NCI-H2227 treated with DMSO at 0.1 percent for 48 hours (cell line): ENCODE results near the gene WNT5B.

Source experiments
- DNase-seq: peaks from one replicate; lab custom pipeline; 2025; lab: John Stamatoyannopoulos, UW

The WNT5B gene

GRCh38 chr12:1630133-1630826, 1.2 kb downstream of the WNT5B start:
- DNase-seq = no peak

DNA sequence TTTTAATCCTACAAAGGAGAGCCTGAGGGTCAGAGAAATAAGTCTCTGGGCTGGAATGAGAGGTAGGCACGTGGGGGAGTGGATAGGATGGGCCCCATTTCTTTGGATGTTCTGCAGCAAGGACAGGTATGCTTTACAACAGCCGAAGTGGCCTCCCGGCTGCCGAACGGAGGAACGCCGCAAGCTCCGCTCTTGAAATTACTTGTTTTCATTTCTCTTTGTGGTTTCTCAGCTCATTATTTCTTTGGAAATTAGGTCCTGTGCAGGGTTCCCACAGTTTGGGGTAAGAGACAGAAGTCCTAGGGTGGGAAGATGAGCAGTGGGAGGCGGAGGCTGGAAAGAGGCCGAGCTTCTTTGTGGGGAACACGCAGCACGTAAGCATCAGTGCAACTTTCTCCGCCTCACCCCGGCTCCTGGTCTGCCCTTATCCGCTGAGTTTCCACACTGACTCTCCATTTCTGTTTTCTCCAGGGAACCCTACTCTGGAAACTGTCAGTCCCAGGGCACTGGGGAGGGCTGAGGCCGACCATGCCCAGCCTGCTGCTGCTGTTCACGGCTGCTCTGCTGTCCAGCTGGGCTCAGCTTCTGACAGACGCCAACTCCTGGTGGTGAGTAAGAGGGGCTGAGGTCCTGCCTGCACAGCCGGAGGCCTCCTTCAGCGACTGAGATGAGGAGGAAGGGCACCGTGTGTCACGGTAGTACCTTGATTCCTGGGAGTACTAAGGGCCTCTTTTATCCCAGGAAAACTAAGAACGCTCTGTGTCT, 2.0 kb downstream of the WNT5B start:
- no peak for DNase-seq

- no peak for DNase-seq
These were observed 3.7 kb downstream of the WNT5B start for GRCh38 chr12:1632702-1633101.

DNA sequence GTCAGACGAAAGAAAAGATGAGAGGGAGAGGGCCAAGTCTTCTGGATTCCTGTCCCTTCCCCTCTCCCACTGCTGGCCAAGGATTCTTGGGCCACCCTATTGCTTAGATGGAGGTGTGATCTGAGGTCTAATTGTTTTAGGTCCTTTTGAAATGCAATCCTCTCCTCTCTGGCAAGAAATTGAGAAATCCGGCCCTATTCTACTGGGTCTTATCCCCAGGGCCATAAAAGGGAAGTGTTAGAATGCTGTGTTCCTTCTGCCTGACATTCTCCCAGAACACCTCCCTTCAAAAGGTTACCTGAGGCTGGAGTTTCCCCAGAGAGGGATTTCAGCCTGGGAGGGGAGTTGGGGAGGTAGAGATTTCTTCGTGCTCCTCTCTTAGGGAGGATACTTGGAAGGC, 4.4 kb downstream of the WNT5B start:
- DNase-seq = no peak

- no peak for DNase-seq
These were observed 5.1 kb downstream of the WNT5B start for GRCh38 chr12:1634149-1634548.

GRCh38 chr12:1634590-1635191, 5.7 kb downstream of the WNT5B start:
- peak; percentile 1 for DNase-seq

DNA sequence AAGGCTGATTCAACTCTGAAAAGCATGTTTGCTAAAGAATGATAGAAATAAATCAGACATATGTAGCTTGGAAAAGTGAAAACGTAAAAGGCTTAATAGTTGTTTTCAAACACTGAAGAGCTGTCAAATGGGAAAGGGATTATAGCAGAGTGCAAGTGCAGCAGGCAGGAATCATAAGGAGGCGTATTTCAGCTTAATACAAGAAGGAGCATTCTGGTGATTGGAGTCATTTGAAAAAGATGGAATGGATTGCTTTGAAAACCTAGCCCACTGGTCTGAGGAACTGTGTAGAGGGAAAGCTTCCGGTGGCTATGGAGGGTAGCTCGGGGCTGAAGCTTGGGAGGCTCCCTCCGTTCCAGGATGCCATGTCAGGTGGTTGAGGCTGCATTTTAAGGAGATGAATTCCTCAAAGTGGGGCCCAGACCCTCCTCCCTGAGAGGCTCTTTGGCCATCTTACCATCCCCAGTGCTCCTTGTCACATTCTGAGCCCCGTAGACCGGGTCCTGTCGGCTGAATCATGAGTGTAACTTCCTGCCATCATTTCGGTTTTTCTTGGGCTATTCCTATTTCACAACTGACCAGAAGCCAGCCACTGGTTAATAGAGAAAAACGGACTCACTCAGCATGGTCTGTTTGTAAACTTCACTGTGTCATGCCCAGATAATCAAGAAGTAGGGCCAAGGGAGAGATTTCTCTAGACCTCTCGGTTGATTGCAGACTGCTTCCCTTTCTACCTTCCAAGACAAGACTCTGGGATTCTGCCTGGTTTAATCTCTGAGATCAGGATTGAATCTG, 6.5 kb downstream of the WNT5B start:
- peak; percentile 18 for DNase-seq

DNA sequence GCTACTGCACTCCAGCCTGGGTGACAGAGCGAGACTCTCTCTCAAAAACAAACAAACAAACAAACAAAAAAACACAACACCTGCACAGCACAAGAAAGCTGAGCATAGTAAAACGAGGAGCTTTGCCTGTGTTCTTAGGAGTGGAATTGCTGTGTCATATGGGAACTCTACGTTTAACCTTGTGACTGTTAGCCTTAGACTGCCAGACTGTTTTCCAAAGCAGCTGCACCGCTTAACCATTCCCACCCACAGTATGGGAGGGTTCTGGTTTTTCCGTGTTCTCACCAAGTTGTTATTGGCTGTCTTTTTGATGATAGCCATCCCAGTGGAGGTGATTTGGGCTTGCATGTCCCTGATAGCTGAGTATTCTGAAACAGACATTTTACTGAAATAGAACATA, 9.2 kb downstream of the WNT5B start:
- no peak for DNase-seq

GRCh38 chr12:1639538-1639937, 10.5 kb downstream of the WNT5B start:
- DNase-seq = no peak

GRCh38 chr12:1640328-1641234, 11.6 kb downstream of the WNT5B start:
- no peak for DNase-seq

DNA sequence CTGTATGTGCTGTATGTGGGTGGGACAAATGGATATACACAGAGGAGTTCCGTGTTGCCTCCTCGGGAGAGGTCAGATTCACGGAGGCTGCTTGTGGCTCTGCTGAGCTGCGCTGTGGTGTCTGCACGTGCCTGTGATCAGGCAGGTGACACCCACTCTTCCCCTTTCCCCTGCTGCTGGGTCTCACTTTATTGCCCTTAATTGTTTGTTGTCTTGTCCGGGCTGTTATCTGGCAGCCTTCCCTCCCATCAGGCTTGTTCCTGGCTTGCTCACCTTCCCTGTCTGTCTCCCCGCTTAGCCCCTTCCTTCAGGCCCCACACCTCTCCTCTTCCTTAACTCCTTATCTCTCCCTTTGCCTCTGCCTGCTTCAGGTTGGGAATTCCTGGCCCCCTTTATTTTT, 13.5 kb downstream of the WNT5B start:
- no peak for DNase-seq

- DNase-seq = no peak
These were observed 14.0 kb downstream of the WNT5B start for GRCh38 chr12:1643043-1643442.

GRCh38 chr12:1643905-1644533, 15.0 kb downstream of the WNT5B start:
- DNase-seq = no peak

- peak; percentile 2 for DNase-seq
These were observed 15.8 kb downstream of the WNT5B start for GRCh38 chr12:1644534-1645438.

GRCh38 chr12:1645819-1646218, 16.8 kb downstream of the WNT5B start:
- no peak for DNase-seq

GRCh38 chr12:1646569-1647284, 17.7 kb downstream of the WNT5B start:
- DNase-seq = no peak

GRCh38 chr12:1647285-1647669, 18.2 kb downstream of the WNT5B start:
- DNase-seq = no peak

DNA sequence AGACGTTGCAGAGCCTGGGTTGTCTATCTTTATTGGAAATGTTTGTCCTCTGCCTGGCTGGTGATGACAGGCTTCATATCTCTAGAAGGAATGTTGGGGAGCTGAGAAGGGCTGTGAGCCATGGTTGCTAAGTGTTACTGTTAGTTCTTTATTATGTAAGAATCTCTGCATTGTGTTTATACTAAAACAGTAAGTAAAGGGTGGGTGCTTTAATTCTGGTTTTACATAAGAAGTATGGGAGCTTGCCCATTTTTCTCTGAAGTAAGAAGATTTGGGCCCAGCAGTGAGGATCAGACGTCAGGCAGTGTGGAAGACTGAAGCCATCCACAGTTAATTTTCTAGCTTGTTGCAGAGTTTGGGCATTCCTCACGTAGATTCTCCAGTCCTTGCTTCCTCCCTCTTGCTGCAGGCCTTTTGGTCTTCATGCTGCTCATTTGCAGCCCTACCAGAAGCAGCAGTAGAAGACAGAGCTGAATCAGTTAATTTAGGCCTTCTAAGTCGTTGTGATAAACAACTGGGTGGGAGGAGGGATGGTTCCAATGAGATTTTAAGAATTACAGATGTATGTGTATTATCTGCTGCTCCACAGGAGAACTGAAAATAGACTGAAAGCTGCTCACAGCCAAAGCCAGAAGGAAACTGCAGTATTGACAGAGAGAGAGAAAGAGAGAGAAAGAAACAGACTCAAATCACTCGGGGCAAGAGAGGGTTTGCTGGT, 21.4 kb downstream of the WNT5B start:
- no peak for DNase-seq

DNA sequence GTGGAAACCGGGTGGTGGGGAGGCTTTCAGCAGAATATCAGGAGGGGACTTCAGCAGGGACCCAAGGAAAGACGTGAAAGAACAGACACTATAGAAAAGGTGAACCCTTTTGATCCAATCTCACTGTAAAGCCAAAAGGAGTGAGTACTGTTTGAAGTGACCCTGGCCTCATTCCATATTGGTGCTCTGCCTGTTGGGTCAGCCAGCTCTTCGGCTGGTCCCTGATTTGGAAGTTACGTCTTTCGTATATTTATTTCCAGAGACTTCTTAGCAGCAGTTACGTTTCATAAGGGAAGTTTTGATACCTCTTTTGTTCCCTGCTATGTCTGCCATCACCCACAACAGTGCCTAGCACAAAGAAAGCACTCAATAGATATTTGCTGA, 21.9 kb downstream of the WNT5B start:
- no peak for DNase-seq
